HFFc6 (cell line): ENCODE data around the gene MFRP. TPM values are rescaled to one million over a fixed set of nuclear protein-coding genes. Genes with fewer than 3 reads are reported as not detected.

Experiments
- DNase-seq: peaks from one replicate; pipeline ENCODE4 v3.0.0-alpha.2; 2018
- H3K27ac Mint-ChIP-seq: 2 replicates; pipeline ENCODE4 v1.8.0; 2020; ENCODE audit warnings: mild to moderate bottlenecking, mixed read lengths
- H3K27me3 Mint-ChIP-seq: 2 replicates; pipeline ENCODE4 v1.8.0; 2021; ENCODE audit warnings: mild to moderate bottlenecking, moderate library complexity, mixed read lengths; ENCODE audit not compliant: insufficient read depth
- H3K36me3 Mint-ChIP-seq: 2 replicates; pipeline ENCODE4 v1.8.0; 2021; ENCODE audit warnings: low read depth, mixed read lengths
- H3K4me1 Mint-ChIP-seq: 2 replicates; pipeline ENCODE4 v1.8.0; 2020; ENCODE audit warnings: low read depth, mixed read lengths
- H3K4me3 Mint-ChIP-seq: 2 replicates; pipeline ENCODE4 v1.8.0; 2020; ENCODE audit warnings: mild to moderate bottlenecking, moderate library complexity, mixed read lengths
- H3K9me3 Mint-ChIP-seq: 2 replicates; pipeline ENCODE4 v1.8.0; 2020; ENCODE audit warnings: mild to moderate bottlenecking, mixed read lengths
- CTCF ChIP-seq: fragments of 200-600 bp; sonication (generic); IDR thresholded peaks from 2 replicates; pipeline ENCODE4 v1.5.0; 2021; ENCODE audit warnings: antibody characterized with exemption, mild to moderate bottlenecking
- total RNA-seq, 6 experiments: library from RNA; stranded (reverse); fragmentation: NEBNext Ultra II Directional; extraction: Animal tissue kit (Norgen Biotek cat#: 25700); gene quantifications; 2 replicates in 1 of 6; 3 replicates in 5 of 6; pipeline ENCODE4 v1.2.3, GENCODE V29; 2021

The MFRP gene
- total RNA-seq, 6 experiments from 2014 or later = not detected

GRCh38 chr11:119347242-119347641, 737 bp upstream of the MFRP start:
- Mint-ChIP-seq H3K9me3 (no peaks in the 10 kb centered on the region), H3K36me3 (no peaks in the 10 kb centered on the region), H3K4me1 (peaks cover 16% of the 10 kb centered on the region), H3K27ac (no peak overlapping the region), H3K27me3 (peaks cover 34% of the 10 kb centered on the region), H3K4me3 (no peak overlapping the region)
- peak; percentile 32 for DNase-seq
- TF ChIP-seq CTCF = no peak

- H3K4me3 Mint-ChIP-seq = no peak overlapping the region
- DNase-seq = no peak
- TF ChIP-seq CTCF = no peak
- H3K9me3 Mint-ChIP-seq = no peaks in the 10 kb centered on the region
- peaks cover 22% of the 10 kb centered on the region for H3K4me1 Mint-ChIP-seq
- H3K27me3 Mint-ChIP-seq = peaks cover 35% of the 10 kb centered on the region
- no peaks in the 10 kb centered on the region for H3K36me3 Mint-ChIP-seq
- no peak overlapping the region for H3K27ac Mint-ChIP-seq
These were observed 820 bp downstream of the MFRP start for GRCh38 chr11:119345685-119346084.

DNA sequence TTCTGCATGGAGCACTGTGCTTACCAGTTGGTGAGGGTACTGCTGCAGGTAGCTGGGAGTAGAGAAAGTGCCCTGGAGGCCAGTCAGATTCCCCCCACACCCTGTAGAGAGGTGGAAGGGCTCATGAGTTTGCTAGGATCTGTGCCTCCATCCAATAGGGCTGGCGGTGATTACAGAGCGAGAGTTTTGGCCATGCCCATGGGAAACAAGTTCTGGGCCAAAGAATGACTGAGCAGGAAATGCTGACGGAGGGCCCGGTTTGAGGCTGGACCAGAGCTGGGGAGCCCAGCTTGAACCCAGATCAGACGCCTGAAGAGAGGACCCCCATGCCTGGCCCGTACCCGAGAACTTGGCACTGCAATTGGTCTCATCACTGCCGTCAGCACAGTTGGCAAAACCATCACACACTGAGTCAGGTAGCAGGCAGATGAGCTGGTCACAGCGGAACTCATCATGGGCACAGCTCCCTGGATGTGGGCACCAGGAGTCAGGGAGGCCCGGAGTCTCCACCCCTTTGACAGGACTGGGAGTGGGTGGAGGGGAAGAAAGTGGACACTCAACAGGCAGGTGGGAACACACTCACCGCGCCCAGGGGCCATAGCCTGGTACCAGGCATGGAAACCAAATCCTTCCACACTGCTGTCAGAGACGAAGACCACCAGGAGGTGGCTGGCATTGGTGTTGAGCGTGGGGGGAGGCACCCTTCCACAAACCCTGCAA, 2.1 kb downstream of the MFRP start:
- TF ChIP-seq CTCF = no peak
- no peak for DNase-seq
- peaks cover 32% of the 10 kb centered on the region for H3K27me3 Mint-ChIP-seq

DNA sequence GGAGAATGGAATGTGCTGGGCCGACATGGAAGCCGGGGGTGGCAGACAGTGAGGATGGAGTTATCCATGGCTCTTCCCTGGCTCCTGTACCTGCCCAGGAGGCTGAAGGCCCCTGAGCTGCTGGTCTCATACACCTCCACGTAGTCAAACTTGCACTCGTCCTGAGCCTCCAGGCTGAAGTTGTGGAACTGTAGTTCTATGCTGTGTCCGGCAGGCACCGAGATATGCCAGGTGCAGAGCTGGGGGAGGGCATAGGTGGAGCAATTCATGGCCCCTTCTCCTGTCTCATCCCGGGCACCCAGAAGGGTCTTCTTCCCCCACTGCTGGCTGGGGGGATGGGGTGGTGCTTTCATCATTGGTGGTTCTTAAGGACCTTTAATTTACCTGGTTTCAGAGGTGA, 2.8 kb downstream of the MFRP start:
- Mint-ChIP-seq H3K27ac (no peak overlapping the region), H3K27me3 (peaks cover 32% of the 10 kb centered on the region), H3K4me1 (peaks cover 31% of the 10 kb centered on the region), H3K4me3 (no peak overlapping the region), H3K36me3 (no peaks in the 10 kb centered on the region), H3K9me3 (no peaks in the 10 kb centered on the region)
- no peak for DNase-seq
- no peak for TF ChIP-seq CTCF

More for the DNA sequence above, 2.1 kb downstream of the MFRP start:
- Mint-ChIP-seq H3K36me3 (no peaks in the 10 kb centered on the region), H3K4me3 (no peak overlapping the region), H3K9me3 (no peaks in the 10 kb centered on the region), H3K27ac (no peak overlapping the region), H3K4me1 (peaks cover 24% of the 10 kb centered on the region)

DNA sequence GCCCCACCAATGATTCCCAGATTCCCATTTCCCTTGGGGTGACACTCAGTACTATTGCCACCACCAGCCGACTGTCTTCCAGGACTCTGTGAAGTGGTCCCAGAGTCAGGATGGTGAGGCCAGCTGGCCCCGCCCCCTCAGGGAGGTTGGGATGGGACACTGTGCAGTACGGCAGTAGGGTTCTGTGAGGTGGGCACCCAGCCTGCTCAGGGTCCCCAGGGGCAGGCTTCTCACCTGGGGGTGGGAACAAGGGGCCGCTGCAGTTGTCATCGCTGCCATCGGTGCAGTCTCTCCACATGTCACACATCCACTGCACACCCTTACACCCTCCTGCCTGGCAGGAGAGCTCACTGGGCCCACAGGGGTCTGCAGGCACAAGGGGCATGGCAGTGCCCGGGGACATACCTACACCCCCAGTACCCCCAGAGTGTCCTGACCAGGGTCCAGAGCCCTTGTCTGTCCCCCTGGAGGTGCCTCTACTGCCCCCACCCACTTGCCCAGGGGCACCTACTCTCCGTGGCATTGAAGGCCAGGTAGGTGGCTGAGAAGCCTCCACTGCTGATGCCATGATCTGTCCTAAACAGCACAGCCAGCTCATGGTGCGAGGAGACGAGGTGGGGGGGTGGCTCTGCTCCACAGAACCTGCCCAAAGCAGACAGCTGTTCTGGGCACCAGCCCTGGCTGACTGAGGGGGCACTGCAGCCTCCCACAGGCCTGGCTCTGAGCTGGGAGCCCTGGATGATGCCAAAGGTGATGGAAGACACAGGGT, 4.0 kb downstream of the MFRP start:
- Mint-ChIP-seq H3K27me3 (peaks cover 28% of the 10 kb centered on the region), H3K36me3 (no peaks in the 10 kb centered on the region), H3K9me3 (no peaks in the 10 kb centered on the region), H3K27ac (no peak overlapping the region), H3K4me3 (no peak overlapping the region), H3K4me1 (peaks cover 38% of the 10 kb centered on the region)
- TF ChIP-seq CTCF = no peak
- DNase-seq = no peak
